Breast epithelium (tissue), 3 donors: ENCODE results near the gene DUOX2.

Experiments used
- POLR2A ChIP-seq: fragments of 450-650 bp; IDR thresholded peaks from one replicate; pipeline ENCODE4 v1.6.1; 2016; ENCODE audit warnings: antibody characterized with exemption, mild to moderate bottlenecking, moderate library complexity
- POLR2AphosphoS5 ChIP-seq, 3 donors: sonication (generic); formaldehyde crosslinking; IDR thresholded peaks; one replicate each; pipeline ENCODE4 v1.6.1; 2017; ENCODE audit warnings: antibody characterized with exemption in 3 of 3
- TF ChIP-seq, protein P1 (sequence below), 3 donors: fragments of 450-650 bp; IDR thresholded peaks; one replicate each; pipeline ENCODE4 v1.5.1; 2016 to 2017; ENCODE audit warnings: antibody characterized with exemption in 3 of 3, mild to moderate bottlenecking in 3 of 3, moderate library complexity in 3 of 3

DNA sequence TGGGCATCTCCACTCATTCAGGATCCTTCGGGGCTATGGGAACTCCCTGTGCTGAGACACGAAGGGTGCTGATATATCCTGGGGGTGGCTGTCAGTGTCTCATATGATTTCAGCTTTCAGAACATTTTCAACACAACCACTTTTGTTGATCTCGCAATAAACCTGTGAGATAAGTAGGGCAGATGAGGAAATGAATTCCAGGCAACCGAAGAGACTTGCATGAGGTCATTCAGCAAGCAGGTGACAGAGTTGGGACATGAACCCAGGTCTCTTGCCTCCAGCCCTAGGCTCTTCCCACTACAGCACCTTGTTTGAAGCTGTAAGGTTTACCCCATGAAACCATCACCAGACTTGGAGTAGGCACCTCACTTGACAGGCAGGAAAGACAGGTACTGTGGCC is 32.4 kb upstream of the DUOX2 start:
- TF ChIP-seq, protein P1, sequence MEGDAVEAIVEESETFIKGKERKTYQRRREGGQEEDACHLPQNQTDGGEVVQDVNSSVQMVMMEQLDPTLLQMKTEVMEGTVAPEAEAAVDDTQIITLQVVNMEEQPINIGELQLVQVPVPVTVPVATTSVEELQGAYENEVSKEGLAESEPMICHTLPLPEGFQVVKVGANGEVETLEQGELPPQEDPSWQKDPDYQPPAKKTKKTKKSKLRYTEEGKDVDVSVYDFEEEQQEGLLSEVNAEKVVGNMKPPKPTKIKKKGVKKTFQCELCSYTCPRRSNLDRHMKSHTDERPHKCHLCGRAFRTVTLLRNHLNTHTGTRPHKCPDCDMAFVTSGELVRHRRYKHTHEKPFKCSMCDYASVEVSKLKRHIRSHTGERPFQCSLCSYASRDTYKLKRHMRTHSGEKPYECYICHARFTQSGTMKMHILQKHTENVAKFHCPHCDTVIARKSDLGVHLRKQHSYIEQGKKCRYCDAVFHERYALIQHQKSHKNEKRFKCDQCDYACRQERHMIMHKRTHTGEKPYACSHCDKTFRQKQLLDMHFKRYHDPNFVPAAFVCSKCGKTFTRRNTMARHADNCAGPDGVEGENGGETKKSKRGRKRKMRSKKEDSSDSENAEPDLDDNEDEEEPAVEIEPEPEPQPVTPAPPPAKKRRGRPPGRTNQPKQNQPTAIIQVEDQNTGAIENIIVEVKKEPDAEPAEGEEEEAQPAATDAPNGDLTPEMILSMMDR (IDR thresholded peaks at IDR 0.05), result no peak
- no peak for TF ChIP-seq POLR2A
- no peak for TF ChIP-seq POLR2AphosphoS5 (IDR thresholded peaks at IDR 0.05)
